IPS-NIHi7 (cell line): ENCODE measurements around the gene GALK2.
A peak's percentile ranks its signal among the peaks of the same experiment; 100 is the strongest.
"Not testable (repeated sequence)": the region's sequence is repeated elsewhere in the genome, so short reads cannot be mapped to it uniquely, and the experiment has no call there.

Source experiments
- DNase-seq: peaks from one replicate; pipeline ENCODE4 v3.0.0; 2012; ENCODE audit warnings: mixed read lengths; ENCODE audit errors: extremely low spot score

Gene GALK2

DNA sequence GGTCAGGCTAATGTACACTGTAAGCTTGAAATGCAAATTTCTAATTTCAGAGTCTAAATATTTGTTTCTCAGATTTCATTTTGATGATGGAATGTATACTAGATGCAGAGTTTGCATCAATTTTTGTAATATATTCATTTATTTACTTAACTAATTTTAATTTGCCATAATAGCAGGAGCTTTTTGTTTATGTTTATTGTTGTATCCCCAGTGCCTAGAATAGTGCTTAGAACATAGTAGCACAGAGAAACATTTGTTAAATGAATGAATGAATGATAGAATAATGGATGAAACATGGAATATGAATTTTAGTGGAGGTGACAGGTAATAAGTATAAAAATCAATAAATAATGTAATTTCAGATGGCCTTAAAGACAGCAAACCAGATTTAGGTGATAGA, 5.2 kb upstream of the GALK2 start:
- DNase-seq: no peak

DNA sequence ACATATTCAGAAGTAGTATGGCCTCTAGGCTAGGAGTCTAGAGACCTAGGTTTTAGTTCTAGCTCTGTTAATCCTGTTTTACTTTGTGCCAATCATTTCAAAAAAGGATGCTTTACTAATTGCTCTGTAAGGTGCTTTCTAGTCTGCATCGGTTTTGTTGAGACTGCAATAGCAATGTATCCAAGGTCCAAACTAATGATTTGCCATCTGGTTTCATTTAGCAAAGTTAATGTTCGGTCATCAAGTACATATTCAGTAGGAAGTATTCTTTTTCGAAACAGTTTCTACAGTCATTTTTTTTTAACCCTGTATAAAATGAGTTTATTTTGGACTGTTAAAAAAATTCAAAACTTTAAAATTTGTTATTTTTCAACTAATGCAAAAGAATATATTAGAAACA, 2.0 kb upstream of the GALK2 start:
- DNase-seq: no peak

DNA sequence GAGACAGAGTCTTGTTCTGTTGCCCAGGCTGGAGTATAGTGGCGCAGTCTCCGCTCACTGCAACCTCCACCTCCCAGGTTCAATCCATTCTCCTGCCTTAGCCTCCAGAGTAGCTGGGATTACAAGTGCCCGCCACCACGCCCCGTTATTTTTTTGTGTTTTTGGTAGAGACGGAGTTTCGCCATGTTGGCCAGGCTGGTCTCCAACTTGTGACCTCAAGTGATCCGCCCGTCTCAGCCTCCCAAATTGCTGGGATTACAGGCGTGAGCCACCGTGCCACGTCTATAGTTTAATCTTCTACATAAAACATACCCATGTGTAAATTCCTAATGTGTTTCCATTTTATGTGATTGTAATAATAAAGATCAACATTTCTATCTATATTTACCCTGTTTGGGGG, 1.7 kb downstream of the GALK2 start:
- DNase-seq: no peak

DNA sequence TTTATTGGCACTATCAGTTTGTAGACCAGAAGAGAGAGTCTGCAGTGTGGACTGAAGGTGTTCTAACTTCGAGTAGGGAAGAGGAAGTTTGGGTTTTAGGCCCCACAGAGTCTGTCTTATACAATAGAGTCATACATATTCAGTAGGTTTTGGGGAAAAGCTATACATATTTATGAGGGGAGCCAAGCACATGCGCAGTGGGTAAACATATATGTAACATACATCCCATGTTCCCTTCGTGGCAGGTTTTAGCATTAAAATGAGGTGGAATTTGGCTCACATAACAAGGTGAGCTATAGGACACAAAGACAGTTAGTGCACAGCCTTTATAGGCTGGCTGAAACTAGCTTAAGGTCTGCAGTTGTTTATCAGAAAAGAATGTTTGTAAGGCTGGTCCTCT, 4.9 kb downstream of the GALK2 start:
- no peak for DNase-seq

DNA sequence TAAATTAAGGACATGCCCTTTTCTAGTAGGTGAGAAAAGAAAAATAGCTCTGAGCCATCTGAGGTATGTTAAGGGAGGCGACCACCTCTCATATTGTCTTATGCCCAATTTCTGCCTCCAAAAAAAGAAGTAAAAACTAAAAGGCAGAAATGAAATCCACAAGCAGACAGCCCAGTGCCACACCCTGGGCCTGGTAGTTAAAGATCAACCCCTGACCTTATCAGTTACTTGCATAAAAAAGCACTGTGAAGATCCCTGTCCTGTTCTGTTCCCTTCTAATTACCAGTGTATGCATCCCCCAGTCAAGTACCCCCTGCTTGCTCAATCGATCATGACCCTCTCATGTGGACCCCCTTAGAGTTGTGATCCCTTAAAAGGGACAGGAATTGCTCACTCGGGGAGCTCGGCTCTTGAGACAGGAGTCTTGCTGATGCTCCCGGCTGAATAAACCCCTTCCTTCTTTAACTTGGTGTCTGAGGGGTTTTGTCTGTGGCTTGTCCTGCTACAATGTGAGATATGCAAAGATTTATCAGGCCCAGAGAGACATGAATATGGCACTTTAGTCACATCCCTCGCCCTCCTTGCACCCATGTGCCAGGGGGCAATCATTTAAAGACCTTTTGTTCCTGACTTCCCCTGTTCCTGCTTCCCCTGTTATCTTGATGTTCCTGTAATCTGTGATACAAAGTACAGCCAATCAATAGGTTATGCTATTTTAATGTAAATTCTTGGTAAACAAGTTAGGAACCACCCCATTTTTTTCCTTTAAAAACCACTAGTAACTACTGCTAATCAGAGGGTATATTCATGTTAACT, 5.7 kb downstream of the GALK2 start:
- DNase-seq: not testable (repeated sequence)

DNA sequence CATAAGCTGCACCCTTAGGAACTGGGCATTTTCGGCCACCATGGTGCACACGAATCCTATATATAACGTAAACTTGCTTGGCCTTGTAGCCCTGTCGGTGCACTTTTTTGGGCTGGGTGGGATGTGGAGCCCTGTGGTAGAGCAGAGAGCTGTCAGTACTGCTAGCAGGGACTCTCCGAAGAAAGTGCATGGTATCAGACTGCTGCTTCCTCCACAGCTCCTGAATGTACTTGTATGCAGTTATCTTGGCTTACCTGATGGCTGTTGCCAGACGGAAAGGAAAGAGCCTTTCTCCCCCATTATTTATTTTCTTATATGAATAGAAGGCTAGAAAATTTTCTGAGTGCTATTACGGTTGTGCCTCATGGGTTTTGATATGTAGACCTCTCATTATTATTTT, 8.4 kb downstream of the GALK2 start:
- no peak for DNase-seq

DNA sequence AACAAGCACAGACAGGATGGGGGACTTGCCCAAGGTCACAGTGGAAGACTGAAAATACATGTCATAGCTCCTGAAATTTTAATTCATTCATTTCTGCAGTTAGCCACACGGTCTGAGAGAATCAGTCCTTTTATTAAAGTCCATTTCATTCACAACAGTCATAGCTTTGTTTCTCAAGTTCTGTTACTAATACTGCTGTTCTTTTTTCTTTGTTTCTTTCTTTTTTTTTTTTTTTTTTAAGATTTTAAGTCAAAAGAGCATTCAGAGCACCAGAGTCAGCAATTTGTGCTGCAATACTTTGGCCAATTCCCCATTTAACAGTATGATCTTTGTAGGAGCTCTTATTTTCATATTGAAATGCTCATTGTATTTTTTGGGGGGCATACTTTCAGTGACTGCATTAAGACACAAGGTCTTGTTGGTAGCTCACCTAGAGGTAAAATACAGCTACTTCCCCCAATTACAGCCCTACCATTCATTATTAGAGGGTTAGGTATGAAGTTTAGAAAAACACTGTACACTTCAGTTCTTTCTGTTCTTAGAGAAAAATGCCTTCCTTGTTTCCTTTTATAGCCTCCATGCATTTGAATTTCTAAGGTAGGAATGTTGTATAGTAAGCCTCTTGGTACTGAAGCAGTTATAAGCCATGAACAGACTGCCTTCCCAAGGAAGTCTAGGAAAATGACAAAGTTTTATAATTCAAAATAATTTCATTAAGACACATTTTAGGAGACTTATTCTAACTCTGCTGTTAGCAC, 9.6 kb downstream of the GALK2 start:
- no peak for DNase-seq

DNA sequence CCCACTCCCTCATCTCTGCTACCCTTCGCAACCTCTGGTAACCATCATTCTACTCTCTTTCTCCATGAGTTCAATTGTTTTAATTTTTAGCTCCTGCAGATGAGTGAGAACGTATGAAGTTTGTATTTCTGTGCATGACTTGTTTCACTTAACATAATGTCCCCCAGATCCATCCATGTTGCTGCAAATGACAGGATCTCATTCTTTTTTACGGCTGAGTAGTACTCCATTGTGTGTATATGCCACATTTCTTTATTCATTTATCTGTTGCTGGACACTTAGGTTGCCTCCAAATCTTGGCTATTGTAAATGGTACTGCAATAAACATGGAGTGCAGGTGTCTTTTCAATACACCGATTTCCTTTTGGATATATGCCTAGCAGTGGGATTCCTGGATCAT, 12.1 kb downstream of the GALK2 start:
- DNase-seq: no peak

DNA sequence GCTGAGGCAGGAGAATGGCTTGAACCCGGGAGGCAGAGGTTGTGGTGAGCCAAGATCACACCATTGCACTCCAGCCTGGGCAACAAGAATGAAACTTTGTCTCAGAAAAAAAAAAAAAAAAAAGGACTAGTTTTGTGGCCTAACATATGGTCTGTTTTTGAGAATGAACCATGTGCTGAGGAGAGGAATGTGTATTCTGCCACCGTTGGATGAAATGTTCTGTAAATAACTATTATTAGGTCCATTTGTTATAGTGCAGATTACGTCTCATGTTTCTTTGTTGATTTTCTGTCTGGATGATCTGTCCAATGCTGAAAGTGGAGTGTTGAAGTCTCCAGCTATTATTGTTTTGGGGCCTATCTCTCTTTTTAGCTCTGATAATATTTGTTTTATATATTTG, 13.7 kb downstream of the GALK2 start:
- not testable (repeated sequence) for DNase-seq

DNA sequence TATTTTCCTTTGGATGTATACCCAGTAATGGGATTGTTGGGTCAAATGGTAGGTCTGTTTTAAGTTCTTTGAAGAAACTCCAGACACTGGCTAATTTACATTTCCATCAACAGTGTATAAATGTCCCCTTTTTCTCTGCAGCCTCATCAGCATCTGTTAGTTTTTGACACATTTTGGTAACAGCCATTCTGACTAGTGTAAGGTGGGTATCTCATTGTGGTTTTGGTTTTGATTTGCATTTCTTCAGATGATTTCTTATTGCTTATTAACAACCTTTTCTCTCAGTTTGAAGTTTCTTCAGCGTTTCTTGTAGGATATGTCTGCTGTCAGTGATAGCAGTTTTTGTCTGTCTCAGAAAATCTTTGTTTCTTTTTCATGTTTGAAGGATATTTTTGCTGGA, 15.4 kb downstream of the GALK2 start:
- no peak for DNase-seq

DNA sequence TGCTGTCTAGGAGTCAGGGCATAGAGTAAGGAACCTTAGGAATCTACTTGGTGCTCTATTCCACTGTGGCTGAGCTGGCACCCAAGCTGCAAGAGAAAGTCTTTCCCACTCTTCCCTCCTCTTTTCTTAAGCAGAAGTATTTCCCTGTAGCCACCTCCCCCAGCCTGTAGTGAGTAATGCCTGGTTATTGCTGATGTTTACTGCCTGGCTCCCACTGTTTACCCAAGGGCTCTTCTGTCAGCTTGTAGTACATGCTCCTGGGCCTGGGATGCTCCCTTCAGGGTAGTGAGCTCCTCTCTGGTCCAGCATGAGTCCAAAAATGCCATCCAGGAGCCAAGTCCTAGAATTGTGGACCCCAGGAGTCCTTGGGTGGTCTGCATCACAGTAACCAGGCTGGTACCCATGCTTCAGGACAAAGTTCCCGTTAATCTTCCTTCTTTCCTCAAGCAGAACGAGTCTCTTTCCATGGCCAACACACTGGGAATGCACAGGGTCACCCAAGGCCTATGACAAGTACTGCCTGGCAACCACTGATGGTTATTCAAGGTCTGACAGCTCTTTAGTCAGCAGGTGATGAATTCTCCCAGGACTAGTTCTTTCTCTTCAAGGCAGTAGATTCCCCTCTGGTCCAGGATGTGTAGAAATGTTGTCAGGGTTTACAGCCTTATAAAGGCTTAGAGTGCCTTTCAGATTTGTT, 17.6 kb downstream of the GALK2 start:
- DNase-seq: no peak

DNA sequence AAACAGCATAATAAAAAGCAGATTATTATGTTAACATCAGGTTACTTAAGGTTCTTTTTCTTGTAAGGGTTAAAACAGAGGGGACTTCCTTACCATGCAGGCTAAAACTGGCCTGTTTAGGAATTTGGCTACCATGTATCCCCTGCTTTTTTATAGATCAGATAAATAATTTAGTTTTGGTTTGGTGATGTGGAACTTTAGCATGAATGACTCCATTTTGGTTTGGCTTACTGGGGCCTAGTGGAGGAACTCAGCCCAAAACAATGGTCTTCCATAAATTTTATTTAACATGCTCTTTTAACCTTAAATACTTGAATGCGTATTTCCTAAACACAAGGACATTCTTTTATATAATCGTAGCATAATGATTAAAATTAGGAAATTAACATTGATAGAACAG, 18.9 kb downstream of the GALK2 start:
- DNase-seq: no peak

DNA sequence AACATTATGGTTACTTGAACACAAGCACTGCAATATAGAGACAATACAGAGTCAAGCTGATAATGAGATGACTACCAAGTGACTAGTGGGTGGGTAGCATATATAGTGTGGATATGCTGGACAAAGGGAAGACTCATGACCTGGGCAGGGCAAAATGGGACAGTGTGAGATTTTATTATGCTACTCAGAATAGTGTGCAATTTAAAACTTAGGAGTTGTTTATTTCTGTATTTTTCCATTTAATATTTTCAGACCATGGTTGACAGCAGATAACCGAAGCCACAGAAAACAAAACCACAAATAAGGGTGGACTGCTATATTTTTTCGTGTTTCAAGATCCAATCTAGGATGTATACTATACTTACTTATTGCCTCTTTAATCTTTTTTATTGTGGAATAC, 19.6 kb downstream of the GALK2 start:
- DNase-seq: no peak

DNA sequence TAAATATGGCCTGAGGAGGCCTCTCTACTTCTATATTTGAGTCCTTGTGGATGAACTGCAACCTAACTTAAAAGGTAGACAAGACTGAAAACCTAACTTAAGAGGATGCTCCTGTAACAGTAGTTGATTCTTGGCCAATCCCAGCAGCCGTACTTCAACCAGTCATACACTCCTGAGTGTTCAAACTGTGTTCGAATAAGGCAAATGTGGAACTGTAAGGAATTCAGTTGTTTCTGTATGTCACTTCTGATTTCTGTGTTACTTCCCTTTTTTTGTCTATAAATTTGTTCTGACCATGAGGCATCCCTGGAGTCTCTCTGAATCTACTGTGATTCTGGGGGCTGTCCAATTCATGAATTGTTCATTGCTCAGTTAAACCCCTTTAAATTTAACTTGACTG, 20.5 kb downstream of the GALK2 start:
- DNase-seq: no peak

DNA sequence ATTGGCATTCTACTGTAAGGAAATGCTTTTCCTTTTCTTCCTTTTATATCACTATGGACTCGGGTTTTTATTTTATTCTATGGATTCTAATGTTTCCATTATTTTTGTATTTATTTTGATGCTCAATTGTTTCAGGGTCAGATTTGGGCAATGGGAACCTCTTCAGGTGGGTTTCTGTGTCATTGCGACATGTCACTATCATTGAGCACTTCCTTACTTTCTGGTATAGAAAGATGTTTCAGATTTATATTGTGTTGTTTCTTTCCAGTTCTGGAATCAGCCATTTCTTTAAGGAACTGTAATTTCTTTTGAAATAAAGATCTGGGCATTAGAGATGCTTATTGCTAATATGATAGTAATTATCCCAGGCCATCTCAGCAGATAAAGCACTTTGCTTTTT, 21.8 kb downstream of the GALK2 start:
- no peak for DNase-seq

DNA sequence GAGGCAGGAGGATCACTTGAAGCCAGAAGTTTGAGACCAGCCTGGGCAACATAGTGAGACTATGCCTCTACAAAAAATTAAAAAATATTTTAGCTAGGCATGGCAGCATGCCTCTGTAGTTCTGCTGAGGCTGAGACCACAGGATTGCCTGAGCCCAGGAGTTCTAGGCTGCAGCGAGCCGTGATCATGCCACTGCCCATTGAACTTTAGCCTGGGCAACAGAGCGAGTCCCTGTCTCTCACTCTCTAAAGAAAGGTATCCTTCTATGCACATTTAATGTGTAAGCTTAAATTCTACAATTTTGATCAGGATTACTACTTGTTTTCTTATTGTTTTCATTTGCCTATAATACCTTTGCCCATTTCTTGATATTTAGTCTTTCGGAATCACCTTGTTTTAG, 26.8 kb downstream of the GALK2 start:
- DNase-seq: no peak

DNA sequence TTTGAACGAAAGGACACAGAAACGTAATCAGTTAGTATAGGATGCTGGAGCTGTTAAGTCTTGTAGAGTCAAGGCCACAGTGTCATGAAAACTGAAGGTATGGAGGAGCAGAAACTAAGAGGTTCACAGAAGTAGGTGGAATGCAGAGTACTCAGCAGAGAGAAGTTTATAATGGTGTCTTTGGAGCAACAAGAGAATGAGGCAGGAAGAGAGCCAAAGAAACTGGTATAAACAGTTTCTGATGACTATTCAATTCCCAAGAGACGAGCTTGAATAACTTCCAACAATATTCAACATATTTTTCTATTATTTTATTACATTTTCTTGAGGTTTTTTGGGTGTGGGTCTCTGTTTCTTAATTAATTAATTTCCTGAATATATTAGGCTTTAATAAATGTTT, 29.6 kb downstream of the GALK2 start:
- no peak for DNase-seq

DNA sequence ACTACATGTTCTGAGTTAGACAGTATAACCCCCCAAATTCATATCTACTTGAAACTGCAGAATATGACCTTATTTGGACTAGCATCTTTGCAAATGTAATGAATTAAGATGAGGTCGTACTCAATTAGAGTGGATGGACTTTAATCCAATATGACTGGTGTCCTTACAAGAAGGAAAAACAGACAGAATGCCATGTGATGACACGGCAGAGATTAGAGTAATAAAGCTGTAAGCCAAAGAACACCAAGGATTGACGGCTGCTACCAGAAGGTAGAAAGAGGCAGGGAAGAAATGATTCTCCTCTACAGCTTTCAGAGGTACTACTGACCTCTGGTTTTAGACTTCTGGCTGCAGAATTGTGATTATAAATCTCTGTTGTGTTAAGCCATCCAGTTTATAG, 30.3 kb downstream of the GALK2 start:
- no peak for DNase-seq

DNA sequence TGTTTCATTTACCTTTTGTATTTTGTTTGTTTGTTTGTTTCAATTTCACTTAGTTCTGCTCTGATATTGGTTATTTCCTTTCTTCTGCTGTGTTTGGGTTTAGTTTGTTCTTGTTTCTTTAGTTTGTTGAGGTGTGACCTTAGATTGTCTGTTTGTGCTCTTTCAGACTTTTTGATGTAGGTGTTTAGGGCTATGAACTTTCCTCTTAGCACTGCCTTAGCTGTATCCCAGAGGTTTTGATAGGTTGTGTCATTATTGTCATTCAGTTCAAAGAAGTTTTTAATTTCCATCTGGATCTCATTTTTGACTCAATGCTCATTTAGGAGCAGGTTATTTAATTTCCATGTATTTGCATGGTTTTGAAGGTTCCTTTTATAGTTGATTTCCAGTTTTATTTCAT, 38.1 kb downstream of the GALK2 start:
- DNase-seq: not testable (repeated sequence)

DNA sequence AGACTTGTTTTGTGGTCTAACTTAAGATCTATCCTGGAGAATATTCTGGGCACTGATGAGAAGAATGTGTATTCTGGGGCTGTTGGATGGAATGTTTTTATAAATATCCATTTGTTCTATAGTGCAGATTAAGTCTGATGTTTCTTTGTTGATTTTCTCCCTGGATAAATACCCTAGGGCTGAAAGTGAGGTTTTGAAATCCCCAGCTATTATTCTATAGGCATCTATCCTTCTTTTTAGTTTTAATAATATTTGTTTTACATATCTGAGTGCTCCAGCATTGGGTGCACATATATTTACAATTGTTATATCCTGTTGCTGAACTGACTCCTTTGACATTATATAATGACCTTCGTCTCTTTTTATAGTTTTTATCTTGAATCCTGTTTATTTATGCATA, 42.9 kb downstream of the GALK2 start:
- DNase-seq: no peak

DNA sequence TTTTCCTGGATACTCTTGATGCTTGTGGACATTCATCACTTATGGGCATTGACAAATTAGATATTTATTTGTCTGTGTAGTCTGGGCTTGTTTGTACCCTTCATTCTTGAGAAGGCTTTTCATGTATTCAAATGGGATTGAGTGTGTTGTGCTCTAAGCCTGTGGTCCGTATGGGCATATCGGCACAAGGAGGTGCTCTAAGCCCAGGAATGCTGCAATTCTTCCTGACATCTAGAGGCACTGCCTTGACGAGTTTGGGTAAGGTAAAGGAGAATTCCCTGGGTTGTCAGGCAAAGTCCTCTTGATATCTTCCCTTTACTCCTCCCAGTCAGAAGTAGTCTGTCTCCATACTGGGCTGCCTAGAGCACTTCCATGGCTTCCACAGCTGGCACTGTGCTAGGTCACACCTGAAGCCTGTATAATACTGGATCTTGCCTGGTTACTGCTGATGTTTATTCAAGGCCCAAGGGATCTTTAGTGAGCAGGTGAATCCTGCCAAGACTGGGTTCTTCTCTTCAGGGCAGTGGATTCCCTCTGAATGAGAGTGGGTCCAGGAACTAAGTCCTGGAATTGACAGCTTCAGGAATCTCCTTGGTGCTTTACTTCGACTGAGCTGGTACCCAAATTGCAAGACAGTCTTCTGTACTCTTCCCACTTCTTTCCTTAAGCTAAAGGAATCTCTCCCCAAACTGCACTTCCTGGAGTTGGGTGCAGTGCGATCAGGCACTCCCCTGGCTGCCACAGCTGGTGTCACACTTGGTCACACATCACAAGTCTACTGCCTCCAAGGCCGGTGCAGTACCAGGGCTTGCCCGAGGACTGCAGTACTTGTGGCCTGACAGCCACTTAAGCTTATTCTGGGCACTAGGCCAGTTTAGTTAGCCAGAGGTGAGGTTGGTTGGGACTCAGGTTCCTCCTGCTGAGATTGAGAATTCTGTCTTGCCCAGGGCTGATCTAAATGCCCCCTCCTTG, 46.0 kb downstream of the GALK2 start:
- peak; percentile 43 for DNase-seq
